Activated gamma-delta T cell treated with Interleukin-2 at 50 U/mL for 16 hours (primary cell): ENCODE measurements around the gene LILRB1.
"Not testable (repeated sequence)": the region's sequence is repeated elsewhere in the genome, so short reads cannot be mapped to it uniquely, and the experiment has no call there.

Source experiments
- DNase-seq: peaks from one replicate; pipeline ENCODE4 v3.0.0-alpha.2; 2020

LILRB1 gene

GRCh38 chr19:54630262-54630661 is at the start of gene LILRB1:
TSS of gene LILRB1 (plus strand) at chr19:54630484. CDS start at chr19:54631074, 590 bp downstream.
- DNase-seq: not testable (repeated sequence)

GRCh38 chr19:54586397-54586796 is 43.9 kb upstream of the LILRB1 start:
- no peak for DNase-seq

- no peak for DNase-seq
Observed at GRCh38 chr19:54587026-54587425, 43.3 kb upstream of the LILRB1 start.

GRCh38 chr19:54593445-54593844 is 36.8 kb upstream of the LILRB1 start, which contains the start of gene LILRA1:
TSS of gene LILRA1 (plus strand) at chr19:54593632. CDS start at chr19:54594245, 613 bp downstream.
- not testable (repeated sequence) for DNase-seq

- DNase-seq: not testable (repeated sequence)
Observed at GRCh38 chr19:54593931-54594626, 36.2 kb upstream of the LILRB1 start.

- DNase-seq: no peak
Observed at GRCh38 chr19:54594737-54595136, 35.5 kb upstream of the LILRB1 start.

GRCh38 chr19:54595680-54596436 is 34.4 kb upstream of the LILRB1 start:
- DNase-seq: not testable (repeated sequence)

- no peak for DNase-seq
Observed at GRCh38 chr19:54600212-54600611, 30.1 kb upstream of the LILRB1 start.

GRCh38 chr19:54606230-54606629 is 24.1 kb upstream of the LILRB1 start:
- DNase-seq: no peak

GRCh38 chr19:54606891-54607784 is 23.1 kb upstream of the LILRB1 start:
- no peak for DNase-seq

- DNase-seq: no peak
Observed at GRCh38 chr19:54607785-54608150, 22.5 kb upstream of the LILRB1 start.

GRCh38 chr19:54608205-54608604 is 22.1 kb upstream of the LILRB1 start:
- no peak for DNase-seq

GRCh38 chr19:54608792-54609191 is 21.5 kb upstream of the LILRB1 start:
- DNase-seq: no peak

GRCh38 chr19:54609356-54609791 is 20.9 kb upstream of the LILRB1 start:
- no peak for DNase-seq

GRCh38 chr19:54612428-54612827 is 17.9 kb upstream of the LILRB1 start:
- DNase-seq: no peak

GRCh38 chr19:54614726-54615125 is 15.6 kb upstream of the LILRB1 start:
- no peak for DNase-seq

- no peak for DNase-seq
Observed at GRCh38 chr19:54616057-54616456, 14.2 kb upstream of the LILRB1 start.

- DNase-seq: no peak
Observed at GRCh38 chr19:54616821-54617560, 13.3 kb upstream of the LILRB1 start.

GRCh38 chr19:54620464-54620863 is 9.8 kb upstream of the LILRB1 start:
- no peak for DNase-seq

- no peak for DNase-seq
Observed at GRCh38 chr19:54622431-54622830, 7.9 kb upstream of the LILRB1 start.

GRCh38 chr19:54624234-54624633 is 6.0 kb upstream of the LILRB1 start:
- not testable (repeated sequence) for DNase-seq
